Measurements from ENCODE around the gene NMNAT2.

DNA sequence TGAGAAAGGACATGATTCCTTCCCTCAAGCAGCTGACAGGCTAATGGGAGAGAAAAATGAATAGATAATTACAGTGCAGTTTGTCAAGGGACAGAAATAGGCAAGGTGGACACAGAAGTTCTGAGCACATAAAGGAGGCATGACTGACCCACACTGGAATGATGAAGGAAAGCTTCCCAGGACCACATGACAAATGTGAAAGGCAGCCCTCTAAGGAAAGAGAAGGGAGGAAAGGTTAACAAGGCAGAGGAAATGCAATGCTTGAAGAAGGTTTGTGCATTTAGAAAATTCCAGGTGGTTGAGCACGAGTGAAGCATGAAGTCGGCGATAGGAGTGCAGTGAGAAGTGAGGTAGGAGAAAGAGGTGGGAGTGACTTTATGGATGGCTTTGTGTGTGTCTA is 194.7 kb downstream of the NMNAT2 start:
- TF ChIP-seq POLR2A (IDR thresholded peaks at IDR 0.05) (no peak), CTCF (IDR thresholded peaks at IDR 0.05) (no peak), POLR2AphosphoS5 (IDR thresholded peaks at IDR 0.05) (no peak)

All from transverse colon (tissue), 4 donors.